ENCODE results near the gene AK2. TPM values are rescaled to one million over a fixed set of nuclear protein-coding genes. Genes with fewer than 3 reads are reported as not detected.
"Not testable (repeated sequence)": the region's sequence is repeated elsewhere in the genome, so short reads cannot be mapped to it uniquely, and the experiment has no call there.

The AK2 gene
- total and polyA plus RNA-seq, 11 donors, result 101 to 292 (median 137) TPM

- TF ChIP-seq POLR2A (IDR thresholded peaks at IDR 0.05), result no peak
- no peak for TF ChIP-seq CTCF (IDR thresholded peaks at IDR 0.05)
- H3K27ac ChIP-seq, result no peak overlapping the region
- no peak for DNase-seq
- H3K27me3 ChIP-seq, result no peaks in the 10 kb centered on the region
- intact Hi-C loops (cut with DNase I), result loop anchor here in 2 of 10 donors (10.0 kb wide), 1 partner anchor 66 kb away; no protein-coding TSS in a partner anchor
- H3K4me3 ChIP-seq, result no peak overlapping the region
- H3K9me3 ChIP-seq, result no peaks in the 10 kb centered on the region
- H3K36me3 ChIP-seq, result no peaks in the 10 kb centered on the region
- H3K4me1 ChIP-seq, result peaks cover 10 to 58% (median 31%) of the 10 kb centered on the region in 12 donors
- WGBS, 4 donors, result 61 to 74% (median 66%) methylated on average over 4 of the region's 4 CpGs
- ATAC-seq, result no peak
Observed at GRCh38 chr1:33000427-33001026, 36.2 kb downstream of the AK2 start.

- H3K9me3 ChIP-seq, result no peaks in the 10 kb centered on the region
- H3K4me1 ChIP-seq, result peaks cover 10 to 56% (median 31%) of the 10 kb centered on the region in 12 donors
- H3K27me3 ChIP-seq, result no peaks in the 10 kb centered on the region
- H3K36me3 ChIP-seq, result no peaks in the 10 kb centered on the region
- ATAC-seq (peak; percentile 51 to 90 (median 70)), DNase-seq (peak; percentile 61 to 88 (median 68))
- intact Hi-C loops (cut with DNase I), result loop anchor here in 1 of 10 donors (10.0 kb wide), 1 partner anchor 54 kb away; no protein-coding TSS in a partner anchor
- H3K27ac ChIP-seq, result peak overlapping the region in 8 of 12 donors; percentile 21 to 88 (median 41)
- WGBS, 4 donors, result 36 to 40% (median 39%) methylated on average over 1 to 4 of the region's 4 CpGs
- no peak overlapping the region for H3K4me3 ChIP-seq
- TF ChIP-seq CTCF (IDR thresholded peaks at IDR 0.05), result no peak
- no peak for TF ChIP-seq POLR2A (IDR thresholded peaks at IDR 0.05)
Observed at GRCh38 chr1:32998997-32999396, 37.7 kb downstream of the AK2 start.

GRCh38 chr1:32998064-32998463, 38.6 kb downstream of the AK2 start:
- ATAC-seq (peak in 3 of 4 donors; percentile 11 to 44 (median 21)), DNase-seq (no peak)
- H3K4me3 ChIP-seq, result no peak overlapping the region
- 66 to 78% (median 68%) methylated on average over 5 of the region's 5 CpGs for WGBS, 4 donors
- peak overlapping the region; percentile 3 to 88 (median 35) for H3K27ac ChIP-seq
- peaks cover 10 to 63% (median 38%) of the 10 kb centered on the region in 12 donors for H3K4me1 ChIP-seq
- no peak for TF ChIP-seq CTCF (IDR thresholded peaks at IDR 0.05)
- no peak for TF ChIP-seq POLR2A (IDR thresholded peaks at IDR 0.05)
- H3K27me3 ChIP-seq, result no peaks in the 10 kb centered on the region
- H3K36me3 ChIP-seq, result no peaks in the 10 kb centered on the region
- no peaks in the 10 kb centered on the region for H3K9me3 ChIP-seq
- intact Hi-C loops (cut with DNase I), result loop anchor here in 1 of 10 donors (10.0 kb wide), 1 partner anchor 53 kb away; no protein-coding TSS in a partner anchor

GRCh38 chr1:32997381-32997891, 39.2 kb downstream of the AK2 start:
- H3K36me3 ChIP-seq, result no peaks in the 10 kb centered on the region
- peak overlapping the region; percentile 2 to 88 (median 34) for H3K27ac ChIP-seq
- WGBS, 4 donors, result 30 to 47% (median 39%) methylated on average over 2 of the region's 2 CpGs
- TF ChIP-seq POLR2A (IDR thresholded peaks at IDR 0.05) (no peak), CTCF (IDR thresholded peaks at IDR 0.05) (no peak)
- H3K4me1 ChIP-seq, result peaks cover 10 to 69% (median 44%) of the 10 kb centered on the region in 12 donors
- no peak overlapping the region for H3K4me3 ChIP-seq
- no peaks in the 10 kb centered on the region for H3K27me3 ChIP-seq
- DNase-seq, result no peak
- intact Hi-C loops (cut with DNase I), result loop anchor here in 1 of 10 donors (10.0 kb wide), 1 partner anchor 53 kb away; no protein-coding TSS in a partner anchor
- ATAC-seq, result peak in 1 of 4 donors; percentile 43
- H3K9me3 ChIP-seq, result no peaks in the 10 kb centered on the region

GRCh38 chr1:32993324-32993636, 43.4 kb downstream of the AK2 start:
- H3K36me3 ChIP-seq, DNase-seq, H3K4me3 ChIP-seq, H3K9me3 ChIP-seq, ATAC-seq, H3K27me3 ChIP-seq: not testable (repeated sequence)
- intact Hi-C loops (cut with DNase I), result loop anchor here in 1 of 10 donors (10.0 kb wide), 1 partner anchor 48 kb away; no protein-coding TSS in a partner anchor
- WGBS, 4 donors, result 97 to 98% (median 98%) methylated on average over 8 of the region's 8 CpGs
- H3K4me1 ChIP-seq, result peaks cover 23 to 90% (median 60%) of the 10 kb centered on the region in 12 donors
- H3K27ac ChIP-seq, result peak overlapping the region in 8 of 12 donors; percentile 5 to 92 (median 59)
